Activated naive CD8-positive, alpha-beta T cell treated with anti-CD3 and anti-CD28 coated beads, Interleukin-2, amount 50 U/mL, for 16 hours (primary cell): Measurements from ENCODE around the gene TMPRSS12.
"Not testable (repeated sequence)": the region's sequence is repeated elsewhere in the genome, so short reads cannot be mapped to it uniquely, and the experiment has no call there.

ENCODE experiments used
- DNase-seq: peaks from one replicate; pipeline ENCODE4 v3.0.0-alpha.2; 2020; ENCODE audit warnings: low read depth, low spot score

Gene TMPRSS12

GRCh38 chr12:50842637-50843493 lies at the start of gene TMPRSS12:
Gene TMPRSS12, plus strand, starts transcription at chr12:50842926. Its CDS starts 39 bp downstream, at chr12:50842965.
- no peak for DNase-seq

- no peak for DNase-seq
These were observed 42.8 kb upstream of the TMPRSS12 start for GRCh38 chr12:50799908-50800307.

- DNase-seq = no peak
These were observed 39.4 kb upstream of the TMPRSS12 start for GRCh38 chr12:50803230-50803875.

GRCh38 chr12:50806176-50806575 lies 36.5 kb upstream of the TMPRSS12 start:
- no peak for DNase-seq

GRCh38 chr12:50809131-50809530 lies 33.6 kb upstream of the TMPRSS12 start:
- not testable (repeated sequence) for DNase-seq

GRCh38 chr12:50814921-50815320 lies 27.8 kb upstream of the TMPRSS12 start:
- DNase-seq = not testable (repeated sequence)

GRCh38 chr12:50820177-50820576 lies 22.5 kb upstream of the TMPRSS12 start:
- DNase-seq = no peak

GRCh38 chr12:50822082-50822481 lies 20.6 kb upstream of the TMPRSS12 start:
- DNase-seq = no peak

GRCh38 chr12:50823724-50824123 lies 19.0 kb upstream of the TMPRSS12 start:
- DNase-seq = not testable (repeated sequence)

GRCh38 chr12:50824914-50825313 lies 17.8 kb upstream of the TMPRSS12 start:
- no peak for DNase-seq

- no peak for DNase-seq
These were observed 17.3 kb upstream of the TMPRSS12 start for GRCh38 chr12:50825372-50825838.

- no peak for DNase-seq
These were observed 14.6 kb upstream of the TMPRSS12 start for GRCh38 chr12:50828121-50828520.

- DNase-seq = no peak
These were observed 13.8 kb upstream of the TMPRSS12 start for GRCh38 chr12:50828886-50829285.

- DNase-seq = not testable (repeated sequence)
These were observed 8.9 kb upstream of the TMPRSS12 start for GRCh38 chr12:50833801-50834200.

GRCh38 chr12:50839042-50839441 lies 3.7 kb upstream of the TMPRSS12 start:
- DNase-seq = no peak

GRCh38 chr12:50840809-50841487 lies 1.8 kb upstream of the TMPRSS12 start:
- no peak for DNase-seq

GRCh38 chr12:50841716-50842531 lies 802 bp upstream of the TMPRSS12 start:
- no peak for DNase-seq

GRCh38 chr12:50845021-50845647 lies 2.4 kb downstream of the TMPRSS12 start:
- DNase-seq = no peak

GRCh38 chr12:50848963-50849362 lies 6.2 kb downstream of the TMPRSS12 start:
- DNase-seq = no peak

GRCh38 chr12:50855218-50855617 lies 12.5 kb downstream of the TMPRSS12 start:
- not testable (repeated sequence) for DNase-seq

- not testable (repeated sequence) for DNase-seq
These were observed 13.0 kb downstream of the TMPRSS12 start for GRCh38 chr12:50855679-50856078.
